Fibroblast of upper back skin (primary cell): ENCODE results near the gene ARHGEF16.
A peak's percentile ranks its signal among the peaks of the same experiment; 100 is the strongest.

Source experiments
- DNase-seq: peaks from one replicate; pipeline ENCODE4 v3.0.0-alpha.2; 2013

Gene ARHGEF16

GRCh38 chr1:3521426-3521825 is 67.0 kb downstream of the ARHGEF16 start:
- no peak for DNase-seq

- DNase-seq = no peak
Observed at GRCh38 chr1:3522112-3522511, 67.6 kb downstream of the ARHGEF16 start.

- peak; percentile 86 for DNase-seq
Observed at GRCh38 chr1:3522564-3523265, 68.2 kb downstream of the ARHGEF16 start.

- no peak for DNase-seq
Observed at GRCh38 chr1:3523980-3524379, 69.5 kb downstream of the ARHGEF16 start.

- DNase-seq = no peak
Observed at GRCh38 chr1:3524556-3525203, 70.2 kb downstream of the ARHGEF16 start.

GRCh38 chr1:3525551-3526482 is 71.4 kb downstream of the ARHGEF16 start:
- DNase-seq = no peak

- no peak for DNase-seq
Observed at GRCh38 chr1:3527774-3528173, 73.3 kb downstream of the ARHGEF16 start.

GRCh38 chr1:3529099-3529729 is 74.7 kb downstream of the ARHGEF16 start:
- DNase-seq = no peak

- DNase-seq = no peak
Observed at GRCh38 chr1:3530086-3530925, 75.8 kb downstream of the ARHGEF16 start.
